ENCODE data around the gene ATP13A1. TPM values are rescaled to one million over a fixed set of nuclear protein-coding genes. Genes with fewer than 3 reads are reported as not detected.

ATP13A1 gene
- total and polyA plus RNA-seq, 2 donors (not counting 3 experiments of a cell fraction or from before 2014, with no cell fraction given), result 36.9 to 48.7 TPM

DNA sequence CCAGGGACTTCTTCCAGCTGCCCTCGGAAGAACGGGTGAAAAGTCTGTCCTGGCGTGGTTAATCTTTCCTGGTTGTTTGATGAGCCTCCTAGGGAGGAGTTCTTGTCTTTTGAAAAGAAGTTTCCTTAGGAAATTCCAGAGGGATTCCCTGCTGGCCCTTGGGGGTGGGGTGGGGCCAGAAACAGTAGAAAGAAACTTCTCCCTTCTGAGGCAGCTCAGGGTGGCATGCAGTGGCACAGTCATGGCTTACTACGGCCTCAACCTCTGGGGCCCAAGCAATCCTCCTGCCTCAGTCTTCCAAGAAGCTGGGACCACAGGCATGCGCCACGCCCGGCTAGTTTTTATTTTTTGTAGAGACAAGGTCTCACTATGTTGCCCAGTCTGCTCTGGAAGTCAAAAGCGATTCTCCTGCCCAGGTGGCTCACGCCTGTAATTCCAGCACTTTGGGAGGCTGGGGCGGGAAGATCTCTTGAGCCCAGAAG lies 6.6 kb upstream of the ATP13A1 start:
- H3K36me3 ChIP-seq (ENCODE audit: control insufficient read depth in 2 of 2, extremely low read depth in 1 of 2, insufficient read depth in 2 of 2, low read length in 2 of 2), result no peaks in the 10 kb centered on the region
- H2AFZ ChIP-seq (ENCODE audit: low read depth, low read length), result no peak overlapping the region
- FAIRE-seq (no peak), DNase-seq (ENCODE audit: low read depth, low spot score) (no peak)
- H3K9me3 ChIP-seq (replicated peaks; ENCODE audit: control insufficient read depth, insufficient read depth, low read length), result no peaks in the 10 kb centered on the region
- no peak for TF ChIP-seq POLR2A (IDR thresholded peaks at IDR 0.05; ENCODE audit: low read depth, low read length)
- no peak for TF ChIP-seq MAX (IDR thresholded peaks at IDR 0.05; ENCODE audit: insufficient read depth, insufficient read length)
- TF ChIP-seq FOS (IDR thresholded peaks at IDR 0.05; ENCODE audit: borderline replicate concordance, insufficient read depth, low read length), result no peak
- no peak for TF ChIP-seq POLR2AphosphoS5 (IDR thresholded peaks at IDR 0.05; ENCODE audit: insufficient read depth, low read depth, low read length)
- TF ChIP-seq EZH2 (IDR thresholded peaks at IDR 0.05; ENCODE audit: borderline replicate concordance, low read depth, low read length, severe bottlenecking), result no peak
- TF ChIP-seq, protein P1, sequence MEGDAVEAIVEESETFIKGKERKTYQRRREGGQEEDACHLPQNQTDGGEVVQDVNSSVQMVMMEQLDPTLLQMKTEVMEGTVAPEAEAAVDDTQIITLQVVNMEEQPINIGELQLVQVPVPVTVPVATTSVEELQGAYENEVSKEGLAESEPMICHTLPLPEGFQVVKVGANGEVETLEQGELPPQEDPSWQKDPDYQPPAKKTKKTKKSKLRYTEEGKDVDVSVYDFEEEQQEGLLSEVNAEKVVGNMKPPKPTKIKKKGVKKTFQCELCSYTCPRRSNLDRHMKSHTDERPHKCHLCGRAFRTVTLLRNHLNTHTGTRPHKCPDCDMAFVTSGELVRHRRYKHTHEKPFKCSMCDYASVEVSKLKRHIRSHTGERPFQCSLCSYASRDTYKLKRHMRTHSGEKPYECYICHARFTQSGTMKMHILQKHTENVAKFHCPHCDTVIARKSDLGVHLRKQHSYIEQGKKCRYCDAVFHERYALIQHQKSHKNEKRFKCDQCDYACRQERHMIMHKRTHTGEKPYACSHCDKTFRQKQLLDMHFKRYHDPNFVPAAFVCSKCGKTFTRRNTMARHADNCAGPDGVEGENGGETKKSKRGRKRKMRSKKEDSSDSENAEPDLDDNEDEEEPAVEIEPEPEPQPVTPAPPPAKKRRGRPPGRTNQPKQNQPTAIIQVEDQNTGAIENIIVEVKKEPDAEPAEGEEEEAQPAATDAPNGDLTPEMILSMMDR (IDR thresholded peaks at IDR 0.05; ENCODE audit: extremely low read depth in 1 of 2, insufficient read depth in 1 of 2, low read depth in 1 of 2, low read length in 2 of 2), result no peak
- TF ChIP-seq MYC (IDR thresholded peaks at IDR 0.05; ENCODE audit: low read depth, low read length), result no peak
- no peak for TF ChIP-seq GATA2 (IDR thresholded peaks at IDR 0.05; ENCODE audit: insufficient read depth, insufficient read length, low read depth, low read length)
- TF ChIP-seq JUN (IDR thresholded peaks at IDR 0.05; ENCODE audit: borderline replicate concordance, insufficient read depth, insufficient read length, low read depth), result no peak
- H4K20me1 ChIP-seq (replicated peaks; ENCODE audit: control insufficient read depth, extremely low read depth, insufficient read depth, low read length), result no peaks in the 10 kb centered on the region
- no peaks in the 10 kb centered on the region for H3K9me1 ChIP-seq (replicated peaks; ENCODE audit: control insufficient read depth, extremely low read depth, insufficient read depth, low read length)
- no peak overlapping the region for H3K27ac ChIP-seq (ENCODE audit: insufficient read depth, low read depth, low read length)
- no peak overlapping the region for H3K4me2 ChIP-seq (ENCODE audit: insufficient read depth, low read length)
- H3K27me3 ChIP-seq (ENCODE audit: control insufficient read depth in 2 of 2, insufficient read depth in 2 of 2, low read length in 2 of 2), result no peaks in the 10 kb centered on the region
- POLR2A ChIA-PET, result no interaction called here
- CTCF ChIA-PET, result no interaction called here
- BruUV-seq (replicated peaks), result no TSS peak
- peaks cover 6% of the 10 kb centered on the region for H3K4me1 ChIP-seq (ENCODE audit: control insufficient read depth, extremely low read depth, insufficient read depth, low read length)
- H3K79me2 ChIP-seq (ENCODE audit: control insufficient read depth, insufficient read depth, low read length), result peaks cover 6% of the 10 kb centered on the region
- dilution Hi-C loops (cut with MboI; ENCODE audit: extremely low pct_ligation_motif_present, low sequenced_read_pairs) (no loop called here), intact Hi-C loops (cut with micrococcal nuclease) (no loop called here)
- H3K9ac ChIP-seq (replicated peaks; ENCODE audit: extremely low read depth, insufficient read depth, low read length), result no peak overlapping the region
- no peak overlapping the region for H3K4me3 ChIP-seq (replicated peaks in 1 of 3; ENCODE audit: insufficient read depth in 1 of 3, low read depth in 1 of 3, low read length in 3 of 3)
